ENCODE measurements around the gene PDE4B.
A peak's percentile ranks its signal among the peaks of the same experiment; 100 is the strongest.

PDE4B gene

DNA sequence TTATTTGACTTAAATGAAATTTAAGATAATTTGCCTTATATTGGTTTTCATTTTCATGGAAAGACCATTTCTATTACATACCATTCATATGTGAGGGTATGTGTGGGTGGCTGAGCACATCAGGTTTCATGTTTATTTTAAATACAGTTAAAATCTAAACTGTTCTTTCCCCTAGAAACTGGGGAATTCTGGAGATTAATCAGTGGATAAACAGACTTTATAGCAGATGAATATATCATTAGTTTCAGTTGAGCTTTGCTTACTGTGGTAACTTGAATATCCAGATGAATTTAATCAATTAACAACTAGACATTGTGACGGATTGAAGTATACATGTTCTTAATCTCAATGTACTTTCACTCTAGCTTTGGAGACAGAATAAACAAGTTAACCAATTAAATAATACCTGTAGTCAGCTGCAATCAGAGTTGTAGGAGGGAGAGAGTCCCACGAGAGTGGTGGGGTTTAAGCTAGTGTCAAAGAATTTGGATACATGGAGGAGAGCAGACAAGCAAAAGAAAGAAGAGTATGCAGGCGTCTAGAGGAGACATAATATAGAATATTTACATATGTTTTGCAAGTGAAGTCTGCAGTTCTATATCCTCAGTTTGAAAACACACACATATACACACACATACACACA is 97.6 kb downstream of the PDE4B start:
- ATAC-seq (no peak), DNase-seq (no peak)
- Mint-ChIP-seq H3K27ac (no peak overlapping the region), H3K4me1 (no peaks in the 10 kb centered on the region), H3K27me3 (peaks cover 16% of the 10 kb centered on the region), H3K9me3 (peaks cover 0 to 8% of the 10 kb centered on the region in 2 donors), H3K4me3 (no peak overlapping the region)

DNA sequence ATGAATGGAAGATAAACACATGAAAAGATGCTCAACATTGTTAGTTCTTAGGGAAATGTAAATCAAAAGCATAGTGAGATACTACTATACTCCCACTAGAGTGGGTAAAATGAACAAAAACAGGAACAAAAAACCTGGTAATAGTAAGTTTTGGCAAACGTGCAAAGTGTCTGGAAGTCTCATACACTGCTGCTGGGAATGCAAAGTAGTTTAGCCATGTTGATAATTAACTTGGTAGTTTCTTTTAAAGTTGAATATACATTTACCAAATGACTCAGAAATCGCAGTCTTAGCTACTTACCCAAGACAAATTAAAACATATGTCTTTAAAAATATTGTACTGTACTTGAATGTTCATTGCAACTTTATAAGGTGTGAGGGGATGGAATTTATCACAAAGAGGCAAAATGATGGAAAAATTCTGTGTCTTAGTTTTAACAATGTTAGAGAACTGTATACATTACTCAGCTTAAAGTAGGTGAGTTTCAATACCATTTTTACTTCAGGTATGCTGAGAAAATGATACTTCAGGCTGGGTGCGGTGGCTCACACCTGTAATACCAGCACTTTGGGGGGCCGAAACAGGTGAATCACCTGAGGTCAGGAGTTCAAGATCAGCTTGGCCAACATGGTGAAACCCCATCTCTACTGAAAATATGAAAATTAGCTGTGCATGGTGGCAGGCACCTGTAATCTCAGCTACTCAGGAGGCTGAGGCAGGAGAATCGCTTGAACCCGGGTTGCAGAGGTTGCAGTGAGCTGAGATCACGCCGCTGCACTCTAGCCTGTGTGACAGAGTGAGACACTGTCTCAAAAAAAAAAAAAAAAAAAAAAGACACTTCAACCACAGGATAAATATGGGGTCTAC is 102.3 kb downstream of the PDE4B start:
- ATAC-seq (no peak), DNase-seq (no peak)
- no peak overlapping the region for H3K27ac Mint-ChIP-seq
- H3K9me3 Mint-ChIP-seq: peaks cover 0 to 17% of the 10 kb centered on the region in 2 donors
- H3K27me3 Mint-ChIP-seq: peaks cover 8% of the 10 kb centered on the region
- no peak overlapping the region for H3K4me3 Mint-ChIP-seq
- H3K4me1 Mint-ChIP-seq: no peaks in the 10 kb centered on the region

DNA sequence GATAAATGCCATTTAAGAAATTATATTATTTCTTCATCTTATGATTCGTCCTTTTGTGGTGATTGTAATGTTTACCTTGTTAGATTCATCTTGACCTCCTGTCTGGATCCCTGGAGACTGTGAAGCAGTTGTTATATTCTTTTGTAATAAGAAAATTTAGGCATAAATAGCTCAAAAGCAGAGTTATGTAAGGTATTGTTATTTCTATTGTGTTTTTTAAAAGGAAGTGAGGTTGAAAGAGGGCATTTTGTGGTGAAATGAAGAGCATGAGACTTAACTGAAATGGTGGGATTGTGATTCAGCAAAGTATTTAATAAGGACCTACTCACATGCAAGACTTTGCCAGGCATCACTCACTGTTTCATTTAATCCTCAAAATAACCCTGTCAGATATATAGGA is 104.0 kb downstream of the PDE4B start:
- DNase-seq (no peak), ATAC-seq (no peak)
- no peak overlapping the region for H3K4me3 Mint-ChIP-seq
- H3K27ac Mint-ChIP-seq: no peak overlapping the region
- no peaks in the 10 kb centered on the region for H3K4me1 Mint-ChIP-seq
- H3K9me3 Mint-ChIP-seq: peaks cover 0 to 17% of the 10 kb centered on the region in 2 donors
- peaks cover 11% of the 10 kb centered on the region for H3K27me3 Mint-ChIP-seq

DNA sequence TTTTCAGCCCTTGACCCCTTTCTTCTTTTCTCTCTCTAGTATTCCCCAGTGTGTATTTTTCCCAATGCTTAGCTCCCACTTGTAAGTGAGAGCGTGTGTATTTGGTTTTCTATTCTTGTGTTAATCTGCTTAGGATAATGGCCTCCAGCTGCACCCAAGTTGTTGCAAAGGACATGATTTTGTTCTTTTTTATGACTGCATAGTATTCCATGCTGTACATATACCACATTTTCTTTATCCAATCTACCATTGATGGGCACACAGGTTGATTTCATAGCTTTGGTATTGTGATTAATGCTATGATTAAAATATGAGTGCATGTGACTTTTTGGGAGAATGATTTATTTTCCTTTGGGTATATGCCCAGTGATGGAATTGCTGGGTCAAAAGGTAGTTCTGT is 104.8 kb downstream of the PDE4B start:
- H3K27me3 Mint-ChIP-seq: peaks cover 18% of the 10 kb centered on the region
- peaks cover 0 to 17% of the 10 kb centered on the region in 2 donors for H3K9me3 Mint-ChIP-seq
- no peak overlapping the region for H3K4me3 Mint-ChIP-seq
- DNase-seq (no peak), ATAC-seq (no peak)
- no peaks in the 10 kb centered on the region for H3K4me1 Mint-ChIP-seq
- no peak overlapping the region for H3K27ac Mint-ChIP-seq

DNA sequence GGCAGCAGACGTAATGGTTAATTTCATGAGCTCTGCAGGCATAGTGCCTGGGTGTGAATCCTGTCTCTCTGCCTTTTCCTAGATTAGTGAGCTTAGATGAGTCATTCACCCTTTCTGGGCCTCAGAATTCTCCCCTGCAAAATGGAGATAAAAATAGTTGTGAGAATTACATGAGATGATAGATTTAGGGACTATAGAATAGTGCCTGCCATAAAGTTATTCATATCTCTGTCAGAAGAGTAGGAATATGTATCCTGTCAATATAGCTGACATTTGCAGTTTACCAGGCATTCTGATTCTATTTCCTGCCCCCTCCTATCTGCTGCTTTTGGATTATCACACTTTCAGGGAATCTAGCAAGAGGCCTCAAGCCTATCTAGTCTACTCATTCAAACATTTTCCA is 112.0 kb downstream of the PDE4B start:
- Mint-ChIP-seq H3K9me3 (no peaks in the 10 kb centered on the region), H3K27me3 (peaks cover 25% of the 10 kb centered on the region), H3K4me1 (no peaks in the 10 kb centered on the region)

DNA sequence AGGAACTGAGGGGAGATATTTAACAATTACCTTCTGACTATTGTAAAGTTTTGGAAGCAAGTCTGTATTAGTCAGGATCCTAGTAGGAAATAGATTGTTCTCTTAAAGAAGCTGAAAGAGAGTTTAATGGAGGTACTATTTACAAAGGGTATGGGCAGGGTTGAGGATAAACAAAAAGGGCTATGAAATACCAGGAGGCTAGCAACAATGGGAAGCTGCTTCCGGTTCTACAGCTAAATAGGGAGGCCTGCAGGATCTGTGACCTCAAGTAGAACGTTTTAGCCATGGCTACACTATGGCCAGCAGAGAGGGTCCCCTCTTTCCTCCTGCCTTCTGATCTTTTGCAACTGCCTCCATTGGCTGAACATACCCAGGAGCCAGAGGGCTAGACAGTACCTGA is 117.7 kb downstream of the PDE4B start:
- Mint-ChIP-seq H3K4me1 (no peaks in the 10 kb centered on the region), H3K27ac (no peak overlapping the region), H3K27me3 (peaks cover 13% of the 10 kb centered on the region), H3K4me3 (no peak overlapping the region), H3K9me3 (no peaks in the 10 kb centered on the region)
- no peak for DNase-seq
- no peak for ATAC-seq

More for the DNA sequence above, 112.0 kb downstream of the PDE4B start:
- no peak overlapping the region for H3K4me3 Mint-ChIP-seq
- ATAC-seq (no peak), DNase-seq (no peak)
- H3K27ac Mint-ChIP-seq: no peak overlapping the region

DNA sequence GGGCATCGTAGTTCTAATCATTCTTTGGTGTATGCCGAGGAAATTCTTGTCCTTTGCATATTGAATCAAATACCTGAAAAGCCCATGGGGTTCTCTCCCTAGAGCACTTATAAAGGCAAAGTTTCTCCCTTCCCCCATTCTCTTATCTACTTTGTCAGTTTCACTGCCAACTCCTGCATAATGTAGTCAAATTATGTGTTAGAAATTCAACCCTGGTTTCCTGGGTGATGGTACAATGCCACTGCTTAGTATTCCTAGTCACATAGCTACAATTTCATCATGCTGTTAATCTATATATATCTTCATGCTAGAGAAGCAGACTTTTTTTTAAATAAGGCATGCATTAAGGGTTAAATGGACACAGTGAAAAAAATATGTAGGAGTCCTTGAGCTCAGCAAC is 119.0 kb downstream of the PDE4B start:
- no peaks in the 10 kb centered on the region for H3K9me3 Mint-ChIP-seq
- H3K4me3 Mint-ChIP-seq: no peak overlapping the region

DNA sequence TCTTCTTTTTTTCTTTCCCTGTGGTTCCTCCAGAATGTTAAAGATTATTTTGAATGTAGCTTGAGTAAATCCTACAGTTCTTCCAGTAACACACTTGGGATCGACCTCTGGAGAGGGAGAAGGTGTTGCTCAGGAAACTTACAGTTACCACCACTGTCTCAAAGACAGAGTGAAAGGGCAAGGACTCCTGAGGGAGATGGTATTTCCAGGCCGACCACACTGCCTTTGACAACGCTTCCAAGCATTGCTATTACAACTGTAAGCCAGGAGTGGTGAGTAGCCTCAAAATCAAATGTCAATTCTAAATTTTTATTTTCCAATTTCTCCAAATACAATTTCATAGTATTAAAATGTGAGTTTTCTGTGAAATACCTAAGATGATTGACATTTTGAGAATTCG is 125.9 kb downstream of the PDE4B start:
- Mint-ChIP-seq H3K27ac (no peak overlapping the region), H3K4me1 (no peaks in the 10 kb centered on the region), H3K27me3 (no peaks in the 10 kb centered on the region), H3K4me3 (no peak overlapping the region), H3K9me3 (no peaks in the 10 kb centered on the region)
- ATAC-seq: no peak
- DNase-seq: no peak

More for the DNA sequence above, 119.0 kb downstream of the PDE4B start:
- H3K4me1 Mint-ChIP-seq: no peaks in the 10 kb centered on the region
- no peak for ATAC-seq
- H3K27me3 Mint-ChIP-seq: peaks cover 13% of the 10 kb centered on the region
- peak overlapping the region in 1 of 2 donors; percentile 6 for H3K27ac Mint-ChIP-seq
- no peak for DNase-seq

DNA sequence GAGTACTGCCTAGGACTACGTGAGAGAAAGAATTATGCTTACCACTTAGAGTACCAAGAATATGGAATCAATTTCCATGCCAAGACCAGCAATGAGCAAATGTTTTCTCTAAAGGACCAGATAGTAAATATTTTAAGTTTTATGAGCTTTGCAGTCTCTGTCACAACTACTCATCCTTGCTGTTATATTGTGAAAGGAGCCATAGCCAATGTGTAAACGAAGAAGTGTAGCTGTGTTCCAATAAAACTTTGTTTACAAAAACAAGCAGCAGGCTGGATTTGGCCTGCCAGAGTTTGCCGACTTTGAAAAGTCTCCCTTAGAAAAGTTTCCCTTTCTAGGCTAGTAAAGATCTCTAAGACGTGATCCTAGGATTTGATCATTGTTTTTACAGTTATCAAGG is 128.8 kb downstream of the PDE4B start:
- Mint-ChIP-seq H3K4me3 (no peak overlapping the region), H3K9me3 (no peaks in the 10 kb centered on the region), H3K4me1 (no peaks in the 10 kb centered on the region), H3K27ac (no peak overlapping the region), H3K27me3 (no peaks in the 10 kb centered on the region)
- ATAC-seq (no peak), DNase-seq (no peak)

DNA sequence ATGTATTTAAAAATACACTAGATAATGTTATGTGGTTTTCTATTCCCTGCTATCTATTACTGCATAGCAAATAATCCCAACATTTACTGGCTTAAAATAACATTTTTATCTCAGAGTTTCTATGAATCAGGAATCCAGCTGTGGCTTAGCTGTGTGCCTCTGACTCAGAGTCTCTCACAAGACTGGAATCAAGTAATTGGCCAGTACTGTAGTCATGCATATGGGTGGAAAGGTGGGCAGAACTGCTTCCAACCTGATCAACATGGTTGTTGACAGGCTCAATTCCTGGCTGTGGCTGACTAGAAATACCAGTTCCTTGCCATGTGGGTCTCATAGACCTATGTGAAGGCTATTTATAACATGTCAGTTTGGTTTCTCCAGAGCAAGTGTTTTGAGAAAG is 131.8 kb downstream of the PDE4B start:
- H3K4me1 Mint-ChIP-seq: no peaks in the 10 kb centered on the region
- H3K4me3 Mint-ChIP-seq: no peak overlapping the region
- H3K9me3 Mint-ChIP-seq: no peaks in the 10 kb centered on the region
- ATAC-seq (no peak), DNase-seq (no peak)
- H3K27me3 Mint-ChIP-seq: no peaks in the 10 kb centered on the region
- no peak overlapping the region for H3K27ac Mint-ChIP-seq

DNA sequence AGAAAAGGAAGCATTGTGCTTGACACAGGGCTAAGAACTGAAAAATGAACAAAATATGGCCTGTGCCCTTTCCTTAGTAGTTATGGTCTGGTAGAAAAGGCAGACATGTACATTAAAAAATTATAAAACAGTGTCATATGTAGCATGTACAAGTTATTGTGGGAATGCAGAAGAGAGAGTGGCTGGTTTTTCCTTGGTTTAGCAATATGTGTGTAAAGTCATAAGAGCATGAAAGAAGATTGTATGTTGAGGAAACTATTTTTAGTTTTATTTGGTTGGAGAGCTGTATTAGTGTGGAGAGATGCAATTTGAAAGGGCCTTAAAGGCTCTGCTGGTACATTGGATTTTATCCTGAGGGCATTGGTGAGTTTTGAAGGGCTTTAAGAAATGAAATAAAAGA is 145.8 kb downstream of the PDE4B start:
- no peaks in the 10 kb centered on the region for H3K9me3 Mint-ChIP-seq
- no peak overlapping the region for H3K27ac Mint-ChIP-seq
- no peaks in the 10 kb centered on the region for H3K27me3 Mint-ChIP-seq
- no peak overlapping the region for H3K4me3 Mint-ChIP-seq
- DNase-seq: no peak
- no peak for ATAC-seq
- H3K4me1 Mint-ChIP-seq: no peaks in the 10 kb centered on the region

DNA sequence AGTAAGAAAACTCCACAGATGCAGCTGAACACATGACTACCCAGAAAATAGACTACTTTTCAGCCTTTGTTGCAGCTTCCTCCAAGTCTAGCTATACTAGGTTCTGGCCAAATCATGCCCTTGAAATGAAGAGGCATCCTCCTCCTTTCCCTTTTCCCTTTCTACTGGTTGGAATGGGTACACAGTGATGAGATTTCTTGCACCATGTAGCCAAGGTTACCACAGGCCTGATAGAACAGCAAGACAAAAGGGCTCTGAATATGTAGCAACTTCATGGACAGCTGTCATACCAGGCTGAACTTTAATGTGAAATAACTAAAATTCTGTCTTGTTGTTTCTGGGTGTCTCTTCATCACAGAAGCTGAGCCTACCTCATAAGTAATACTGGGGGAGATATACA is 146.5 kb downstream of the PDE4B start:
- no peaks in the 10 kb centered on the region for H3K4me1 Mint-ChIP-seq
- no peak for DNase-seq
- ATAC-seq: no peak
- no peak overlapping the region for H3K27ac Mint-ChIP-seq
- H3K4me3 Mint-ChIP-seq: no peak overlapping the region
- H3K27me3 Mint-ChIP-seq: peaks cover 4% of the 10 kb centered on the region
- no peaks in the 10 kb centered on the region for H3K9me3 Mint-ChIP-seq

DNA sequence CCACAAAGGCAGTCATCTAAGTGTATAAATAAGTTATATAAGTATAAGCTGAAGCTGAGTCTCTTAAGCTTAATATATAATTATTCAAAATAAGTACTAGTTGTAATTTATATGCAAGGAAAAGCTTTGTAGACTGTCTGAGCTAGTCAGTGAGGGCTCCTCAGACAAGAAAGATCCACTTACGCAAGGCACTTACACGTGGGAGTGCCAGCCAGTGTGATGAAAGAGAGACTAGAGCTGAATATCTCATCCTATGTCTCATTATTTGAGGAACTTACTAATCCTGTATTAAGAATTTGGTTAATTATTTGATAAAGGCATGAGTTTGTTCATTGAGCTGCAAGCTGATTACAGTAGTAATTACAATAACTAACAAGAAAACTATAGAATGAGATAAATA is 146.9 kb downstream of the PDE4B start:
- no peaks in the 10 kb centered on the region for H3K9me3 Mint-ChIP-seq
- ATAC-seq (no peak), DNase-seq (no peak)
- no peaks in the 10 kb centered on the region for H3K4me1 Mint-ChIP-seq
- peaks cover 8% of the 10 kb centered on the region for H3K27me3 Mint-ChIP-seq
- H3K27ac Mint-ChIP-seq: no peak overlapping the region
- no peak overlapping the region for H3K4me3 Mint-ChIP-seq

DNA sequence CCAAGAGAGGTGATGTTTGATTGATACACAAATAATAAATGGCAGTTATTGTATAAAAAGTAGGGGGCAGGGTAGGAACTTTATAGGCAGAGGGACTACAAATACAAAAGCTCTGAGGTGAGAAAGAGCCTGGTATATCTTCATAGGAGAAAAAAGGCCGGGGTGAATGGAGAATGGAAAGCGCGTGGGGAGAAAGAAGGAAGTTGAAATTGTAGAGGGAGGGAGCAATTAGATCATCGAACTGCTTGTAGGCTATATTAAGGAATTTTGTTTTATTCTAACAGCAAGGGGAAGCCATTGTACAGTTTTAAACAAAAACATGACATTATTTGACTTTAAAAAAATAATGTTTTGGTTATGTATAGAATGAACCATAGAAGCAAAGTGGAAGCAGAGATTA is 147.4 kb downstream of the PDE4B start:
- ATAC-seq (no peak), DNase-seq (no peak)
- H3K4me3 Mint-ChIP-seq: no peak overlapping the region

DNA sequence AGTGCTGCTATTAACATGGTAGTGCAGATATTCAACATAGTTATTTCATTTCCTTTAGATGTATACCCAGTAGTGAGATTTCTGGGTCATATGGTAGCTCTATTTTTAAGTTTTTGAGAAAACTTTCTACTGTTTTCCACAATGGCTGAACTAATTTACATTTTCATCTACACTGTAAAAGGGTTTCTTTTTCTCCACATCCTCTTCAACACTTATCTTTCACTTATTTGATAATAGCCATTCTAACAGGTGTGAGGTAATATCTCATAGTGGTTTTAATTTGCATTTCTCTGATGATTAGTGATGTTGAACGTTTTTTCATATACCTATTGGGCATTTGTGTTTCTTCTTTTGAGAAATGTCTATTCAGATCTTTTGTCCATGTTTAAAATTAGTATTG is 149.8 kb downstream of the PDE4B start:
- H3K27ac Mint-ChIP-seq: no peak overlapping the region
- ATAC-seq (no peak), DNase-seq (no peak)
- H3K9me3 Mint-ChIP-seq: no peaks in the 10 kb centered on the region
- no peak overlapping the region for H3K4me3 Mint-ChIP-seq
- H3K27me3 Mint-ChIP-seq: peaks cover 9% of the 10 kb centered on the region
- H3K4me1 Mint-ChIP-seq: no peaks in the 10 kb centered on the region

More for the DNA sequence above, 147.4 kb downstream of the PDE4B start:
- Mint-ChIP-seq H3K27ac (no peak overlapping the region), H3K9me3 (no peaks in the 10 kb centered on the region), H3K4me1 (no peaks in the 10 kb centered on the region), H3K27me3 (peaks cover 9% of the 10 kb centered on the region)

DNA sequence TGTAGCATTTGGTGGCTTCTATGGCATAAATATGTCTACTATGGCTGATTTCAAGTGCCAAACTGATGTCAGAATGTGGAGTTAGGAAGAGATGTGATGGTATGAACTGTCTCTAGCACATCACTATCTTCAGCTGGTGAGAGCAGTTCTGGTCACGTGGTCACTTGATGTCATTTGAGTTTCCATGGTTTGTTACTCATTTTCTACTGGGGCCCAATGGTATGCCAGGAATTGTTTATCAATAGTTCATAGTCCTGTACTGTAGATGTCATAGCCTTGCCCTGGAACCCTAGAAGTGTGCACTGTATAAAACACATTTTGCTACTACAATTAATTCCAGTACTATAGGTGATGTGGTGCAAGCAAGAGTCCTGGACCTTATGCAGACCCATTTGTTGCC is 153.7 kb downstream of the PDE4B start:
- H3K27ac Mint-ChIP-seq: no peak overlapping the region
- no peaks in the 10 kb centered on the region for H3K4me1 Mint-ChIP-seq
- no peak for DNase-seq
- H3K4me3 Mint-ChIP-seq: no peak overlapping the region
- H3K27me3 Mint-ChIP-seq: peaks cover 18% of the 10 kb centered on the region
- ATAC-seq: peak; percentile 54
- H3K9me3 Mint-ChIP-seq: no peaks in the 10 kb centered on the region

Measured in stimulated activated naive CD8-positive, alpha-beta T cell treated with anti-CD3 and anti-CD28 coated beads, Interleukin-15, amount 100 ng/mL, for 72 hours (primary cell).